Testis (tissue), 2 donors: ENCODE measurements around the gene CACNA1I.

ENCODE experiments used
- CTCF ChIP-seq, 3 experiments: fragments of 450-650 bp in 2 of 3; fragments of 200-600 bp in 1 of 3; sonication (generic) in 1 of 3; IDR thresholded peaks; one replicate each; pipeline ENCODE4 v1.5.1; 2016 to 2019; ENCODE audit warnings: antibody characterized with exemption in 3 of 3, mild to moderate bottlenecking in 2 of 3, moderate library complexity in 1 of 3
- POLR2A ChIP-seq: fragments of 450-650 bp; IDR thresholded peaks from one replicate; pipeline ENCODE4 v1.6.1; 2017; ENCODE audit warnings: antibody characterized with exemption, mild to moderate bottlenecking, moderate library complexity

GRCh38 chr22:39725351-39726035 is 154.9 kb downstream of the CACNA1I start:
- TF ChIP-seq CTCF (IDR thresholded peaks at IDR 0.05) (no peak), POLR2A (no peak)
